HepG2 (cell line): ENCODE measurements around the gene ERC1. TPM values are rescaled to one million over a fixed set of nuclear protein-coding genes. Genes with fewer than 3 reads are reported as not detected.

Source experiments
- ATAC-seq: fragments of 200-7000 bp; cut with Tn5 transposase; 3 replicates; pipeline ENCODE4 v1.9.1; 2020; ENCODE audit warnings: mild to moderate bottlenecking, moderate library complexity
- BruUV-seq: library from RNA; stranded (reverse); fragments of 400-500 nt; replicated peaks from 2 replicates; lab custom pipeline; 2021; lab: Mats Ljungman, UMichigan
- CTCF ChIA-PET: fragments of 300-600 bp; formaldehyde crosslinking; extraction: SDS; loops from one replicate; lab custom pipeline; 2021; ENCODE audit warnings: low total read pairs, inconsistent platforms, low intra/inter-chr PET ratio; lab: Yijun Ruan, JAX
- POLR2A ChIA-PET: fragments of 350-600 bp; sonication (Branson Sonifier 250); formaldehyde crosslinking; loops from one replicate; lab custom pipeline; 2020; ENCODE audit warnings: antibody characterized with exemption, inconsistent platforms; lab: Yijun Ruan, JAX
- DNase-seq: peaks from one replicate; pipeline ENCODE4 v3.0.0-alpha.2; 2015; ENCODE audit warnings: low spot score
- FAIRE-seq: peaks from 3 replicates; lab custom pipeline; 2011; peaks lifted over from hg19 to GRCh38; lab: Jason Lieb, UNC
- H2AFZ ChIP-seq: one replicate; pipeline ENCODE4 v1.6.1; 2011; ENCODE audit warnings: low read length, inconsistent platforms
- H3K27ac ChIP-seq: fragments of 300-600 bp; 3 replicates; pipeline ENCODE4 v1.8.0; 2011; ENCODE audit warnings: mixed run types, mild to moderate bottlenecking, mixed read lengths, low read length, inconsistent platforms; ENCODE audit not compliant: insufficient read depth; ENCODE audit errors: extremely low read length
- H3K27me3 ChIP-seq, 2 experiments: fragments of 200-600 bp in 1 of 2; 2 replicates in 1 of 2; 3 replicates in 1 of 2; pipeline versions ENCODE4 v1.6.0 to v1.8.0; 2011; ENCODE audit warnings: low read length in 2 of 2, mild to moderate bottlenecking in 2 of 2, moderate library complexity in 2 of 2, inconsistent platforms in 1 of 2; ENCODE audit not compliant: insufficient read depth in 2 of 2, control insufficient read depth in 1 of 2
- H3K36me3 ChIP-seq, 2 experiments: fragments of 200-600 bp in 1 of 2; replicated peaks in 1 of 2; 2 replicates in 1 of 2; 3 replicates in 1 of 2; pipeline versions ENCODE4 v1.5.1 to v1.8.0; 2011; ENCODE audit warnings: low read length in 2 of 2, inconsistent platforms in 1 of 2; ENCODE audit not compliant: insufficient read depth in 2 of 2, control insufficient read depth in 1 of 2
- H3K4me1 ChIP-seq: 2 replicates; pipeline ENCODE4 v1.5.1; 2012; ENCODE audit warnings: low read length, inconsistent platforms; ENCODE audit not compliant: insufficient read depth
- H3K4me2 ChIP-seq: 2 replicates; pipeline ENCODE4 v1.6.0; 2011; ENCODE audit warnings: low read depth, low read length, inconsistent platforms
- H3K4me3 ChIP-seq, 3 experiments: fragments of 200-600 bp in 1 of 3; sonication (generic), shearing (Covaris generic) in 1 of 3; replicated peaks in 1 of 3; 2 replicates each; pipeline ENCODE4 v1.5.1; 2011 to 2016; ENCODE audit warnings: low read length in 3 of 3, inconsistent platforms in 2 of 3, low read depth in 2 of 3, mild to moderate bottlenecking in 2 of 3, control low read depth in 1 of 3, mixed read lengths in 1 of 3; ENCODE audit not compliant: insufficient read depth in 1 of 3
- H3K79me2 ChIP-seq: one replicate; pipeline ENCODE4 v1.6.1; 2011; ENCODE audit warnings: low read length, inconsistent platforms; ENCODE audit not compliant: insufficient read depth
- H3K9ac ChIP-seq: 2 replicates; pipeline ENCODE4 v1.6.0; 2011; ENCODE audit warnings: mild to moderate bottlenecking, low read depth, low read length, inconsistent platforms; ENCODE audit not compliant: insufficient read depth
- H3K9me3 ChIP-seq: 2 replicates; pipeline ENCODE4 v1.5.1; 2012; ENCODE audit warnings: mild to moderate bottlenecking, low read length
- H4K20me1 ChIP-seq: 2 replicates; pipeline ENCODE4 v1.6.0; 2011; ENCODE audit warnings: inconsistent platforms, mild to moderate bottlenecking, low read length, moderate library complexity; ENCODE audit not compliant: insufficient read depth
- E2F5 ChIP-seq: sonication (generic); formaldehyde crosslinking; conservative IDR thresholded peaks from 2 replicates; pipeline ENCODE4 v1.4.0; 2020; ENCODE audit warnings: missing genetic modification reagents
- HBP1 ChIP-seq: IDR thresholded peaks from 2 replicates; pipeline ENCODE4 v1.6.1; 2016; ENCODE audit warnings: low read depth, control low read depth
- HES4 ChIP-seq: sonication (generic); formaldehyde crosslinking; IDR thresholded peaks from 2 replicates; pipeline ENCODE4 v1.9.0; 2021; ENCODE audit warnings: mild to moderate bottlenecking, missing genetic modification reagents, borderline replicate concordance
- HHEX ChIP-seq: IDR thresholded peaks from 2 replicates; pipeline ENCODE4 v1.6.1; 2016; ENCODE audit warnings: control low read depth
- MTF1 ChIP-seq: sonication (generic); formaldehyde crosslinking; IDR thresholded peaks from 2 replicates; pipeline ENCODE4 v1.5.0; 2020; ENCODE audit warnings: missing genetic modification reagents
- RBM22 ChIP-seq: fragments of 200-400 bp; formaldehyde crosslinking; optimal IDR thresholded peaks from 2 replicates; pipeline ENCODE3; 2017; ENCODE audit warnings: mild to moderate bottlenecking, low read length, moderate library complexity
- SNRNP70 ChIP-seq: fragments of 200-400 bp; formaldehyde crosslinking; IDR thresholded peaks from 2 replicates; pipeline ENCODE4 v1.6.1; 2017; ENCODE audit warnings: mild to moderate bottlenecking, low read depth, low read length, moderate library complexity
- SP4 ChIP-seq: sonication (generic); formaldehyde crosslinking; IDR thresholded peaks from 2 replicates; pipeline ENCODE4 v1.8.1; 2023; ENCODE audit warnings: mild to moderate bottlenecking, missing genetic modification reagents
- ZBTB2 ChIP-seq: sonication (generic); formaldehyde crosslinking; IDR thresholded peaks from 2 replicates; pipeline ENCODE4 v1.8.0; 2022; ENCODE audit warnings: low read depth, missing genetic modification reagents
- ZBTB38 ChIP-seq: sonication (generic); formaldehyde crosslinking; IDR thresholded peaks from 2 replicates; pipeline ENCODE4 v1.5.1; 2020; ENCODE audit warnings: mild to moderate bottlenecking, missing genetic modification reagents
- ZBTB46 ChIP-seq: sonication (generic); formaldehyde crosslinking; IDR thresholded peaks from 2 replicates; pipeline ENCODE4 v1.4.0; 2020; ENCODE audit warnings: mild to moderate bottlenecking, missing genetic modification reagents, borderline replicate concordance
- ZMAT5 ChIP-seq: sonication (generic); formaldehyde crosslinking; IDR thresholded peaks from 2 replicates; pipeline ENCODE4 v1.5.0; 2020; ENCODE audit warnings: mild to moderate bottlenecking, low read depth, missing genetic modification reagents, borderline replicate concordance
- ZNF317 ChIP-seq: sonication (generic); formaldehyde crosslinking; IDR thresholded peaks from 2 replicates; pipeline ENCODE4 v1.5.0; 2020; ENCODE audit warnings: mild to moderate bottlenecking, missing genetic modification reagents
- ZNF34 ChIP-seq: sonication (generic); formaldehyde crosslinking; IDR thresholded peaks from 2 replicates; pipeline ENCODE4 v1.4.0; 2020; ENCODE audit warnings: mild to moderate bottlenecking, missing genetic modification reagents, borderline replicate concordance
- ZNF512 ChIP-seq: sonication (generic); formaldehyde crosslinking; IDR thresholded peaks from 2 replicates; pipeline ENCODE4 v1.4.0; 2020; ENCODE audit warnings: mild to moderate bottlenecking, missing genetic modification reagents
- WGBS: methylation state at CpG from one replicate; pipeline ENCODE4 v1.1.6; 2017; ENCODE audit warnings: low lambda C conversion rate; 5-methylcytosine and 5-hydroxymethylcytosine counted together
- in situ Hi-C: cut with HindIII; loops from 2 replicates; pipeline ENCODE4 v1.10.0; 2017; ENCODE audit warnings: low pct_unique_long_range_greater_than_20kb; ENCODE audit not compliant: extremely low pct_ligation_motif_present
- intact Hi-C: fragments of 100-400 bp; cut with micrococcal nuclease; formaldehyde crosslinking; loops from one replicate; pipeline ENCODE4 v1.10.0; 2022; ENCODE audit not compliant: unreplicated experiment
- polyA plus RNA-seq, 8 experiments: library from polyadenylated mRNA; depleted of rRNA in 3 of 8; stranded (reverse) in 7 of 8; unstranded in 1 of 8; fragments of >200 nt; fragmentation: Illumina TruSeq in 4 of 8; extraction: Trizol in 4 of 8; gene quantifications; 2 replicates each; pipeline versions ENCODE4 v1.2.1 to v1.2.3, GENCODE V29; 2011 to 2016; ENCODE audit warnings: low read depth in 4 of 8, missing spikeins in 1 of 8, mixed read lengths in 1 of 8; ENCODE audit not compliant: insufficient read depth in 1 of 8
- total RNA-seq, 5 experiments: library from RNA; depleted of rRNA; stranded (reverse); fragments of >200 nt; fragmentation: Illumina TruSeq; extraction: Trizol; gene quantifications; 2 replicates each; pipeline ENCODE4 v1.2.3, GENCODE V29; 2016; ENCODE audit warnings: low read depth in 1 of 5

Gene ERC1
- total and polyA plus RNA-seq, 2 of the 13 experiments (the other 11 are each of a cell fraction or from before 2014, with no cell fraction given): 6.1 to 12.4 TPM

- no peaks in the 10 kb centered on the region for H3K27me3 ChIP-seq
- ATAC-seq: no peak
- H3K79me2 ChIP-seq: peaks cover 55% of the 10 kb centered on the region
- in situ Hi-C loops (no loop called here), intact Hi-C loops (loop anchor here (5.0 kb wide), 1 partner anchor 95 kb away; no protein-coding TSS in a partner anchor)
- TF ChIP-seq MTF1: no peak
- no peak for TF ChIP-seq ZNF317 (CRISPR knock-in tag)
- no peak for TF ChIP-seq ZBTB2
- no peak for TF ChIP-seq HES4 (CRISPR knock-in tag)
- TF ChIP-seq ZBTB38 (CRISPR knock-in tag): no peak
- no peak for TF ChIP-seq RBM22
- no peak for TF ChIP-seq HBP1 (CRISPR knock-in tag)
- TF ChIP-seq SNRNP70: no peak
- no peak for TF ChIP-seq HHEX (CRISPR knock-in tag)
- no peak for TF ChIP-seq ZMAT5 (CRISPR knock-in tag)
- TF ChIP-seq ZNF512 (CRISPR knock-in tag): no peak
- TF ChIP-seq SP4 (CRISPR knock-in tag): no peak
- no peak for TF ChIP-seq ZBTB46 (CRISPR knock-in tag)
- TF ChIP-seq E2F5: no peak
- TF ChIP-seq ZNF34 (CRISPR knock-in tag): no peak
- no TSS peak for BruUV-seq
- no peaks in the 10 kb centered on the region for H3K9me3 ChIP-seq
- H3K4me2 ChIP-seq: no peak overlapping the region
- POLR2A ChIA-PET: no interaction called here
- 100% methylated on average over 1 of the region's 1 CpG for WGBS
- H3K4me1 ChIP-seq: peaks cover 41% of the 10 kb centered on the region
- CTCF ChIA-PET: no interaction called here
- no peaks in the 10 kb centered on the region; a peak in 1 of 5 replicates for H3K36me3 ChIP-seq
- H3K27ac ChIP-seq: no peak overlapping the region
- H4K20me1 ChIP-seq: peaks cover 4% of the 10 kb centered on the region; the same call in 1 of the 2 replicates
- no peak for FAIRE-seq
- H2AFZ ChIP-seq: no peak overlapping the region
- no peak for DNase-seq
- no peak overlapping the region for H3K9ac ChIP-seq
- no peak overlapping the region for H3K4me3 ChIP-seq
Observed at GRCh38 chr12:997505-997904, 6.5 kb downstream of the ERC1 start.
